ENCODE results near the gene VEPH1. TPM values are rescaled to one million over a fixed set of nuclear protein-coding genes. Genes with fewer than 3 reads are reported as not detected.
A peak's percentile ranks its signal among the peaks of the same experiment; 100 is the strongest.

VEPH1 gene
- total and polyA plus RNA-seq, 9 of the 15 experiments (the other 6 are each of a cell fraction or from before 2014, with no cell fraction given): 4.5 to 15.6 (median 5.8) TPM

DNA sequence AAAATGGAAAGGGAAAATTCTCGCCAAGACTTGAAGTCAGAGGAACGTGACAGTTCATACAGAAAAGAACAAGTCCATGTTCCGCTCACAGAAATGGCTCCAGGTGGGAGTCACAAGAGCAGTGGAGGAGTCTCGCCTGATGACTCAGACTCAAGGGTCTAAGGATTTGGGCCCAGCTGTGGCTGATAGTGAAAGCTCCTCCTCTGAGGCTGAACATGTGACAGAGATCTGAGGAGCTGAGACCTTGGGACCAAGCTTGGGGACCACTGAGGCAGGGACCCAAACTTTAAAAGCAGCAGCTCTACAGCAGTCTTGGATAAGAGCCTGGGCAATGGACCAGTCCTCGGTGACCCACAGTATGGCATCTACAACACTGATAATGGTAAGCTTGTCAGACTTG lies 9.3 kb upstream of the VEPH1 start (continued):
- TF ChIP-seq, protein P1, sequence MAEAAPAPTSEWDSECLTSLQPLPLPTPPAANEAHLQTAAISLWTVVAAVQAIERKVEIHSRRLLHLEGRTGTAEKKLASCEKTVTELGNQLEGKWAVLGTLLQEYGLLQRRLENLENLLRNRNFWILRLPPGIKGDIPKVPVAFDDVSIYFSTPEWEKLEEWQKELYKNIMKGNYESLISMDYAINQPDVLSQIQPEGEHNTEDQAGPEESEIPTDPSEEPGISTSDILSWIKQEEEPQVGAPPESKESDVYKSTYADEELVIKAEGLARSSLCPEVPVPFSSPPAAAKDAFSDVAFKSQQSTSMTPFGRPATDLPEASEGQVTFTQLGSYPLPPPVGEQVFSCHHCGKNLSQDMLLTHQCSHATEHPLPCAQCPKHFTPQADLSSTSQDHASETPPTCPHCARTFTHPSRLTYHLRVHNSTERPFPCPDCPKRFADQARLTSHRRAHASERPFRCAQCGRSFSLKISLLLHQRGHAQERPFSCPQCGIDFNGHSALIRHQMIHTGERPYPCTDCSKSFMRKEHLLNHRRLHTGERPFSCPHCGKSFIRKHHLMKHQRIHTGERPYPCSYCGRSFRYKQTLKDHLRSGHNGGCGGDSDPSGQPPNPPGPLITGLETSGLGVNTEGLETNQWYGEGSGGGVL (CRISPR knock-in tag; IDR thresholded peaks at IDR 0.05): no peak
- TF ChIP-seq PYGO2 (tag; IDR thresholded peaks at IDR 0.05) (no peak), TEAD4 (IDR thresholded peaks at IDR 0.05; ENCODE audit: low read length) (peak; percentile 72), TEAD4 (CRISPR knock-in tag; IDR thresholded peaks at IDR 0.05; ENCODE audit: borderline replicate concordance) (no peak), ZNF766 (CRISPR knock-in tag; conservative IDR thresholded peaks at IDR 0.05) (no peak; the same call in 1 of the 2 replicates), ZNF444 (CRISPR knock-in tag; IDR thresholded peaks at IDR 0.05) (no peak), FUS (optimal IDR thresholded peaks at IDR 0.05; ENCODE audit: low read depth, low read length) (no peak), FIP1L1 (IDR thresholded peaks at IDR 0.05; ENCODE audit: low read depth, low read length, poor library complexity, severe bottlenecking) (no peak), ARNT (IDR thresholded peaks at IDR 0.05) (no peak), POU5F1 (IDR thresholded peaks at IDR 0.05; ENCODE audit: borderline replicate concordance, low read depth, low read length, partially characterized antibody) (no peak), TCF7 (IDR thresholded peaks at IDR 0.05; ENCODE audit: borderline replicate concordance) (no peak), PCBP1 (IDR thresholded peaks at IDR 0.05; ENCODE audit: low read depth, low read length, poor library complexity, severe bottlenecking) (no peak), IFI16 (CRISPR knock-in tag; IDR thresholded peaks at IDR 0.05) (no peak), NFIC (IDR thresholded peaks at IDR 0.05) (no peak), RBM22 (IDR thresholded peaks at IDR 0.05; ENCODE audit: low read depth, low read length, poor library complexity, severe bottlenecking) (no peak)
- TF ChIP-seq, protein P2, sequence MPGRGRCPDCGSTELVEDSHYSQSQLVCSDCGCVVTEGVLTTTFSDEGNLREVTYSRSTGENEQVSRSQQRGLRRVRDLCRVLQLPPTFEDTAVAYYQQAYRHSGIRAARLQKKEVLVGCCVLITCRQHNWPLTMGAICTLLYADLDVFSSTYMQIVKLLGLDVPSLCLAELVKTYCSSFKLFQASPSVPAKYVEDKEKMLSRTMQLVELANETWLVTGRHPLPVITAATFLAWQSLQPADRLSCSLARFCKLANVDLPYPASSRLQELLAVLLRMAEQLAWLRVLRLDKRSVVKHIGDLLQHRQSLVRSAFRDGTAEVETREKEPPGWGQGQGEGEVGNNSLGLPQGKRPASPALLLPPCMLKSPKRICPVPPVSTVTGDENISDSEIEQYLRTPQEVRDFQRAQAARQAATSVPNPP (IDR thresholded peaks at IDR 0.05; ENCODE audit: borderline replicate concordance, insufficient read depth, insufficient read length): no peak
- TF ChIP-seq, protein P3, sequence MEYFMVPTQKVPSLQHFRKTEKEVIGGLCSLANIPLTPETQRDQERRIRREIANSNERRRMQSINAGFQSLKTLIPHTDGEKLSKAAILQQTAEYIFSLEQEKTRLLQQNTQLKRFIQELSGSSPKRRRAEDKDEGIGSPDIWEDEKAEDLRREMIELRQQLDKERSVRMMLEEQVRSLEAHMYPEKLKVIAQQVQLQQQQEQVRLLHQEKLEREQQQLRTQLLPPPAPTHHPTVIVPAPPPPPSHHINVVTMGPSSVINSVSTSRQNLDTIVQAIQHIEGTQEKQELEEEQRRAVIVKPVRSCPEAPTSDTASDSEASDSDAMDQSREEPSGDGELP (CRISPR knock-in tag; IDR thresholded peaks at IDR 0.05; ENCODE audit: borderline replicate concordance): peak; percentile 82
- TF ChIP-seq, protein P4, sequence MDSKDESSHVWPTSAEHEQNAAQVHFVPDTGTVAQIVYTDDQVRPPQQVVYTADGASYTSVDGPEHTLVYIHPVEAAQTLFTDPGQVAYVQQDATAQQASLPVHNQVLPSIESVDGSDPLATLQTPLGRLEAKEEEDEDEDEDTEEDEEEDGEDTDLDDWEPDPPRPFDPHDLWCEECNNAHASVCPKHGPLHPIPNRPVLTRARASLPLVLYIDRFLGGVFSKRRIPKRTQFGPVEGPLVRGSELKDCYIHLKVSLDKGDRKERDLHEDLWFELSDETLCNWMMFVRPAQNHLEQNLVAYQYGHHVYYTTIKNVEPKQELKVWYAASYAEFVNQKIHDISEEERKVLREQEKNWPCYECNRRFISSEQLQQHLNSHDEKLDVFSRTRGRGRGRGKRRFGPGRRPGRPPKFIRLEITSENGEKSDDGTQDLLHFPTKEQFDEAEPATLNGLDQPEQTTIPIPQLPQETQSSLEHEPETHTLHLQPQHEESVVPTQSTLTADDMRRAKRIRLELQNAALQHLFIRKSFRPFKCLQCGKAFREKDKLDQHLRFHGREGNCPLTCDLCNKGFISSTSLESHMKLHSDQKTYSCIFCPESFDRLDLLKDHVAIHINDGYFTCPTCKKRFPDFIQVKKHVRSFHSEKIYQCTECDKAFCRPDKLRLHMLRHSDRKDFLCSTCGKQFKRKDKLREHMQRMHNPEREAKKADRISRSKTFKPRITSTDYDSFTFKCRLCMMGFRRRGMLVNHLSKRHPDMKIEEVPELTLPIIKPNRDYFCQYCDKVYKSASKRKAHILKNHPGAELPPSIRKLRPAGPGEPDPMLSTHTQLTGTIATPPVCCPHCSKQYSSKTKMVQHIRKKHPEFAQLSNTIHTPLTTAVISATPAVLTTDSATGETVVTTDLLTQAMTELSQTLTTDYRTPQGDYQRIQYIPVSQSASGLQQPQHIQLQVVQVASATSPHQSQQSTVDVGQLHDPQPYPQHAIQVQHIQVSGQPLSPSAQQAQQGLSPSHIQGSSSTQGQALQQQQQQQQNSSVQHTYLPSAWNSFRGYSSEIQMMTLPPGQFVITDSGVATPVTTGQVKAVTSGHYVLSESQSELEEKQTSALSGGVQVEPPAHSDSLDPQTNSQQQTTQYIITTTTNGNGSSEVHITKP (IDR thresholded peaks at IDR 0.05; ENCODE audit: partially characterized antibody): peak; percentile 34
- TF ChIP-seq, protein P5, sequence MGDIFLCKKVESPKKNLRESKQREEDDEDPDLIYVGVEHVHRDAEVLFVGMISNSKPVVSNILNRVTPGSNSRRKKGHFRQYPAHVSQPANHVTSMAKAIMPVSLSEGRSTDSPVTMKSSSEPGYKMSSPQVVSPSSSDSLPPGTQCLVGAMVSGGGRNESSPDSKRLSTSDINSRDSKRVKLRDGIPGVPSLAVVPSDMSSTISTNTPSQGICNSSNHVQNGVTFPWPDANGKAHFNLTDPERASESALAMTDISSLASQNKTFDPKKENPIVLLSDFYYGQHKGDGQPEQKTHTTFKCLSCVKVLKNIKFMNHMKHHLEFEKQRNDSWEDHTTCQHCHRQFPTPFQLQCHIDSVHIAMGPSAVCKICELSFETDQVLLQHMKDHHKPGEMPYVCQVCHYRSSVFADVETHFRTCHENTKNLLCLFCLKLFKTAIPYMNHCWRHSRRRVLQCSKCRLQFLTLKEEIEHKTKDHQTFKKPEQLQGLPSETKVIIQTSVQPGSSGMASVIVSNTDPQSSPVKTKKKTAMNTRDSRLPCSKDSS (IDR thresholded peaks at IDR 0.05; ENCODE audit: low read depth, partially characterized antibody): no peak
